HEK293T (cell line): ENCODE data around the gene FBLN2.

Source experiments
- ELF4 ChIP-seq: fragments of 450-650 bp; IDR thresholded peaks from 2 replicates; pipeline ENCODE4 v1.6.1; 2017; ENCODE audit warnings: antibody characterized with exemption
- FOXK2 ChIP-seq: fragments of 450-650 bp; IDR thresholded peaks from 2 replicates; pipeline ENCODE4 v1.6.1; 2016; ENCODE audit warnings: mild to moderate bottlenecking
- PKNOX1 ChIP-seq: fragments of 450-650 bp; IDR thresholded peaks from 2 replicates; pipeline ENCODE4 v1.6.1; 2016
- SUZ12 ChIP-seq: fragments of 450-650 bp; IDR thresholded peaks from 2 replicates; pipeline ENCODE4 v1.6.1; 2016; ENCODE audit warnings: mild to moderate bottlenecking
- TARDBP ChIP-seq: fragments of 450-650 bp; IDR thresholded peaks from 2 replicates; pipeline ENCODE4 v1.6.1; 2016

DNA sequence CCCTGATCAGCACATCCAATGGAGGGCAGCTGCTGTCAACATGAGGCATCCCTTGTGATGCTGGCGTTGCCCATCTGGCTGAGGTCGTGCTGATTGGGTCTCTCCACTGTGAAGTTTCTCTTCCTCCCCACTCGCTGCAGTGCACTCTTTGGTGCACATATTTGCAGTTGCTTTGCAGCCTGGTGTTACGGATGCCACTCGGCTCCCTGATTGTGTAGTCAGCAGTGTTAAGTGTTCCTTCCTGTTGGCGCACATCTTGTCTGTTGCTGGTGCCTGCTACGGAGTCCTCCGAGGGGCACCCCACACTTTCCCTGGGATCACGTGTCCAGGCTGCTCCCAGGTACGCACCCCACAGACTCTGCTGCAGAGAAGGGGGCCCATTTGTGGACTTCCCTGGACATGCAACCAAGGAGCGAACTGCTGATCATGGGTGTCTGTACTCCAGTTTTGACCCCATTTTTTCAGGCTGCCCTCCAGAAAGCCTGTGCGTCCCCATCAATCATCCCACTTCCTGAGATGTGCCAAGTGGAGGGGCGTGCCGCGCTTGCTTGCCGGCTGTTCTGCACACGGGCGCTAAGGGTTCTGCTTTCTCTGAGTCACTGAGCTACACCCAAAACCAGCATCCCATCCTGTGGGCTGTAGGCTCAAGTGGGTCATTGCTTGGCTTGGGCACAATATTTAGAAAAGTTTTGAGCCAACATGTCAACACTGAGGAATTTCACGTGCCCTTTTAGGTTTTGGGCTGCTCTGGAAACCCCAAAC, 98.6 kb downstream of the FBLN2 start:
- TF ChIP-seq TARDBP: no peak
- no peak for TF ChIP-seq FOXK2
- no peak for TF ChIP-seq SUZ12
- no peak for TF ChIP-seq PKNOX1
- no peak for TF ChIP-seq ELF4
